Tibial artery (tissue), 4 donors: ENCODE measurements around the gene BRAF.

ENCODE experiments used
- DNase-seq, 2 donors: peaks; one replicate each; pipeline ENCODE4 v3.0.0-alpha.2; 2019
- H3K27ac ChIP-seq, 2 donors: fragments of 200-600 bp; sonication (generic) in 1 of 2; 1 replicate in 1 of 2; 2 replicates in 1 of 2; pipeline ENCODE4 v1.5.1; 2018 to 2019; ENCODE audit warnings: mild to moderate bottlenecking in 1 of 2
- H3K27me3 ChIP-seq, 2 donors: fragments of 200-600 bp; sonication (generic) in 1 of 2; one replicate each; pipeline versions ENCODE4 v1.5.1 to v1.6.0; 2016 to 2019
- H3K36me3 ChIP-seq, 3 donors: fragments of 200-600 bp; sonication (generic) in 2 of 3; one replicate each; pipeline ENCODE4 v1.5.1; 2016 to 2019; ENCODE audit warnings: mild to moderate bottlenecking in 2 of 3
- H3K4me1 ChIP-seq, 4 donors: fragments of 200-600 bp; sonication (generic) in 2 of 4; 1 replicate in 3 of 4; 2 replicates in 1 of 4; pipeline ENCODE4 v1.5.1; 2016 to 2019
- H3K4me3 ChIP-seq, 2 donors: fragments of 200-600 bp; sonication (generic) in 1 of 2; 1 replicate in 1 of 2; 2 replicates in 1 of 2; pipeline ENCODE4 v1.5.1; 2018 to 2019; ENCODE audit warnings: mild to moderate bottlenecking in 2 of 2
- H3K9me3 ChIP-seq, 3 donors: fragments of 200-600 bp; sonication (generic) in 1 of 3; one replicate each; pipeline ENCODE4 v1.5.1; 2016 to 2019
- intact Hi-C: fragments of 100-400 bp; cut with DNase I; formaldehyde crosslinking; loops from one replicate; pipeline ENCODE4 v1.15.0; 2023; ENCODE audit warnings: low total_unique reads
- TF ChIP-seq, protein P1 (sequence below), 2 experiments: fragments of 200-600 bp in 1 of 2; fragments of 450-650 bp in 1 of 2; IDR thresholded peaks; one replicate each; pipeline ENCODE4 v1.5.1; 2017 to 2019; ENCODE audit warnings: antibody characterized with exemption in 2 of 2, mild to moderate bottlenecking in 1 of 2, moderate library complexity in 1 of 2

Gene BRAF

DNA sequence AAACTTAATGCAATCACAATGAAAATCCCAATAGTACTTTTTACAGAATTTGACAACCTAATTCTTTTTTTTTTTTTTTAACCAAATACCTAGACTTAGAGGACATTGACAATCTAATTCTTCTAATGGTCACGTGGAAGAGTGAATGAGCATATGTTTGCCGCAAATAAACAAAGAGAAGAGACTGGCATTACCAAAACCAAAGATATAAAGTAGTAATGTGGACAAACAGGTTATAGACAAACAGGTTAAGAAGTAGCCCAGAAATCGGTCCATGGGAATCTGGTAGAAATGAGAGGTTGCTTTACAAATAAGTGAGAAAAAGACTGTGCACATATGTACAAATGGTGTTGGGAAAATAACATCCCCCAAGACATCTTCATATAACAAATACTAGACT lies 27.7 kb downstream of the BRAF start:
- peaks cover 0 to 6% (median 0%) of the 10 kb centered on the region in 3 donors for H3K36me3 ChIP-seq
- H3K4me1 ChIP-seq, result peaks cover 0 to 30% (median 1%) of the 10 kb centered on the region in 4 donors
- no peaks in the 10 kb centered on the region for H3K27me3 ChIP-seq
- H3K4me3 ChIP-seq, result no peak overlapping the region
- no peak for DNase-seq
- intact Hi-C loops, result loop anchor here (10.0 kb wide), 1 partner anchor 528 kb away; no protein-coding TSS in a partner anchor
- TF ChIP-seq, protein P1, sequence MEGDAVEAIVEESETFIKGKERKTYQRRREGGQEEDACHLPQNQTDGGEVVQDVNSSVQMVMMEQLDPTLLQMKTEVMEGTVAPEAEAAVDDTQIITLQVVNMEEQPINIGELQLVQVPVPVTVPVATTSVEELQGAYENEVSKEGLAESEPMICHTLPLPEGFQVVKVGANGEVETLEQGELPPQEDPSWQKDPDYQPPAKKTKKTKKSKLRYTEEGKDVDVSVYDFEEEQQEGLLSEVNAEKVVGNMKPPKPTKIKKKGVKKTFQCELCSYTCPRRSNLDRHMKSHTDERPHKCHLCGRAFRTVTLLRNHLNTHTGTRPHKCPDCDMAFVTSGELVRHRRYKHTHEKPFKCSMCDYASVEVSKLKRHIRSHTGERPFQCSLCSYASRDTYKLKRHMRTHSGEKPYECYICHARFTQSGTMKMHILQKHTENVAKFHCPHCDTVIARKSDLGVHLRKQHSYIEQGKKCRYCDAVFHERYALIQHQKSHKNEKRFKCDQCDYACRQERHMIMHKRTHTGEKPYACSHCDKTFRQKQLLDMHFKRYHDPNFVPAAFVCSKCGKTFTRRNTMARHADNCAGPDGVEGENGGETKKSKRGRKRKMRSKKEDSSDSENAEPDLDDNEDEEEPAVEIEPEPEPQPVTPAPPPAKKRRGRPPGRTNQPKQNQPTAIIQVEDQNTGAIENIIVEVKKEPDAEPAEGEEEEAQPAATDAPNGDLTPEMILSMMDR (IDR thresholded peaks at IDR 0.05), result no peak
- no peak overlapping the region for H3K27ac ChIP-seq
- no peaks in the 10 kb centered on the region for H3K9me3 ChIP-seq

DNA sequence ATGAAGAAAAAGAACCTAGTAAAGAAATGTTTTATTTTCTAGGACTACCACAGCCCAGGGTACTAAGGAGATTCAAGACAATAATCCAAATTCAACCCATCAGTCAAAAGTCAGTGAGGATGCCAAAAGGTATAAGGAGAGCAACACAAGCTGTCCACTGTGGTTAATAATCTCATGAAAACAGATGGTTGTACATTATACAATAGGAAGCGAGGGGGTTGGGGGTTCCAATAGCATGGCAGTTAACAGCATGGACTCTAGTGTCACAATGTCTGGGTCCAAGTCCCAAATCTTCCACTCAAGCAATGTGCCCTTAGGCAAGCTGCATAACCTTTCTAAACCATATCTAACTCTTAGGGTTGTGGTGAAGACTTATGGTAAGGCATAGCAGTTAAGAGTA lies 35.1 kb downstream of the BRAF start:
- TF ChIP-seq, protein P1 (IDR thresholded peaks at IDR 0.05), result no peak
- intact Hi-C loops, result loop anchor here (10.0 kb wide), 1 partner anchor 535 kb away; no protein-coding TSS in a partner anchor
- H3K36me3 ChIP-seq, result no peaks in the 10 kb centered on the region

DNA sequence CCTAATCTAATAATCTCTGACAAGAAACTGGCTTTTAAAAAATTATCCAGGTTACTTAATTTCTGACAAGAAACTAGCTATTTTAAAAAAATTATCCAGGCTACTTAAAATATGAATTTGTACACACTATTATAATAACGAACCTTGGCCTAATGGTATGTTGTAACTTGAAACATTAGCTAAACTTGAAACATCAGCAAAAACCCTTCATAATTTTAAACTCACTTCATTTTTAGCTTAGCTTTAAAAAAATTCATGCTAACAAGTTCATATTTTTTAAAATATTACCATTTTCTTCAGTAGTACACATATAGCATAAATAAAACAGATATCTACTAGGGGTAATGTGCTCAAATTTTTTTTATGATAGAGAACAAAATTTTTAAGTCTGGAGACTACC lies 35.6 kb downstream of the BRAF start:
- TF ChIP-seq, protein P1 (IDR thresholded peaks at IDR 0.05), result no peak
- H3K4me3 ChIP-seq, result no peak overlapping the region
- peaks cover 0 to 17% (median 3%) of the 10 kb centered on the region in 4 donors for H3K4me1 ChIP-seq
- H3K9me3 ChIP-seq, result no peaks in the 10 kb centered on the region
- no peaks in the 10 kb centered on the region for H3K27me3 ChIP-seq
- no peak overlapping the region for H3K27ac ChIP-seq
- DNase-seq, result no peak
- no peaks in the 10 kb centered on the region for H3K36me3 ChIP-seq
- intact Hi-C loops, result no loop called here

More for the DNA sequence above, 35.1 kb downstream of the BRAF start:
- DNase-seq, result no peak
- peaks cover 0 to 17% (median 3%) of the 10 kb centered on the region in 4 donors for H3K4me1 ChIP-seq
- no peaks in the 10 kb centered on the region for H3K9me3 ChIP-seq
- H3K27ac ChIP-seq, result no peak overlapping the region
- H3K4me3 ChIP-seq, result no peak overlapping the region
- no peaks in the 10 kb centered on the region for H3K27me3 ChIP-seq

DNA sequence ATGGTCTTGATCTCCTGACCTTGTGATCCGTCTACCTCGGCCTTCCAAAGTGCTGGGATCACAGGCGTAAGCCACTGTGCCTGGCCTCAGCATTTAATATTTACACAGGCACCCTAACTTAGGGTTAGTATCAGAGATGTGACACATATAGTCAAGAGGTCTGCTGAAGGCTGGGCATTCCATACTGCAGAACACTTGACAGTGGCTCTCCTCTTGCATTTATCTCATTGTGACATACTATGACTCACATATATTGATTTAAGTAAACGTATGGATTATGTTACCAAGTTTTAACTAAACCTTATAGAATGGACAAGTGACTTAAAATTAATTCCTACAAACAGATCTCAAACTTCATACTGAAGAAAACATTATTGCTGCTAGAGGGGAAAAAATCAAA lies 36.6 kb downstream of the BRAF start:
- peaks cover 0 to 14% (median 3%) of the 10 kb centered on the region in 4 donors for H3K4me1 ChIP-seq
- TF ChIP-seq, protein P1 (IDR thresholded peaks at IDR 0.05), result no peak

DNA sequence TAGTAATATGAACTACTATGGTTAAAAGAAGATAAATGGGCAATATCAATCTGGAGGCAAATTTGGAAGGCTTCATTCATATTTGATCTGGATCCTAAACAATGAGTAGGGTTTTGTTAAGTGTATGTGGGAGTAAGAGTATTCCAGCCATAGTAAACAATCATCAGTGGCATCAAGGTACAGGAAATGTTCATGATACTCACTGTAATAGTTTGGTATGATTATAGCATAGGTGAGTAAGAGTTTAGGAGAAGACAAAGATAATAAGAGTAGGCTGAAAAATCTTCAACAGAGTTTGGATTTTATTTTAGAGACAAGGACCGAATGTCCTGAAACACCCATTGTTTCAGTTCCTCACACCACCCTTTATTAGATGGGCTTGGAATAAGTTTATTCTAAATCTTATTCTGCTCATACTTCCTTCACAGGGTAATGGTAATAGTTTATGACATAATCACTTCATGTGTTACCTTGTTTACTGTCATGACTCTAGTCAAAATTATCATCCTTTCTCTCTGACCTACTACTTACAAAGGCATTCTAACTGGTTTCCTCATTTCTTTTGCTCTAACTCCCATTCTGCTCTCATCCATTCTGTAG lies 38.9 kb downstream of the BRAF start:
- H3K9me3 ChIP-seq, result no peaks in the 10 kb centered on the region
- H3K36me3 ChIP-seq, result no peaks in the 10 kb centered on the region
- no peaks in the 10 kb centered on the region for H3K27me3 ChIP-seq
- no peak overlapping the region for H3K27ac ChIP-seq
- H3K4me1 ChIP-seq, result peaks cover 0 to 6% (median 0%) of the 10 kb centered on the region in 4 donors
- no peak for DNase-seq
- TF ChIP-seq, protein P1 (IDR thresholded peaks at IDR 0.05), result no peak
- intact Hi-C loops, result no loop called here
- H3K4me3 ChIP-seq, result no peak overlapping the region

More for the DNA sequence above, 36.6 kb downstream of the BRAF start:
- H3K27ac ChIP-seq, result no peak overlapping the region
- no peaks in the 10 kb centered on the region for H3K36me3 ChIP-seq
- no peaks in the 10 kb centered on the region for H3K9me3 ChIP-seq
- no peak for DNase-seq
- H3K27me3 ChIP-seq, result no peaks in the 10 kb centered on the region
- H3K4me3 ChIP-seq, result no peak overlapping the region
- intact Hi-C loops, result no loop called here
